ENCODE data around the gene ARHGDIG.

GRCh38 chr16:278863-279366 lies 1.5 kb upstream of the ARHGDIG start:
- TF ChIP-seq, protein P1, sequence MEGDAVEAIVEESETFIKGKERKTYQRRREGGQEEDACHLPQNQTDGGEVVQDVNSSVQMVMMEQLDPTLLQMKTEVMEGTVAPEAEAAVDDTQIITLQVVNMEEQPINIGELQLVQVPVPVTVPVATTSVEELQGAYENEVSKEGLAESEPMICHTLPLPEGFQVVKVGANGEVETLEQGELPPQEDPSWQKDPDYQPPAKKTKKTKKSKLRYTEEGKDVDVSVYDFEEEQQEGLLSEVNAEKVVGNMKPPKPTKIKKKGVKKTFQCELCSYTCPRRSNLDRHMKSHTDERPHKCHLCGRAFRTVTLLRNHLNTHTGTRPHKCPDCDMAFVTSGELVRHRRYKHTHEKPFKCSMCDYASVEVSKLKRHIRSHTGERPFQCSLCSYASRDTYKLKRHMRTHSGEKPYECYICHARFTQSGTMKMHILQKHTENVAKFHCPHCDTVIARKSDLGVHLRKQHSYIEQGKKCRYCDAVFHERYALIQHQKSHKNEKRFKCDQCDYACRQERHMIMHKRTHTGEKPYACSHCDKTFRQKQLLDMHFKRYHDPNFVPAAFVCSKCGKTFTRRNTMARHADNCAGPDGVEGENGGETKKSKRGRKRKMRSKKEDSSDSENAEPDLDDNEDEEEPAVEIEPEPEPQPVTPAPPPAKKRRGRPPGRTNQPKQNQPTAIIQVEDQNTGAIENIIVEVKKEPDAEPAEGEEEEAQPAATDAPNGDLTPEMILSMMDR (conservative IDR thresholded peaks at IDR 0.05; ENCODE audit: low read depth, low read length), result no peak
- TF ChIP-seq RAD21 (IDR thresholded peaks at IDR 0.05; ENCODE audit: low read length) (no peak), MXI1 (IDR thresholded peaks at IDR 0.05; ENCODE audit: borderline replicate concordance, low read depth, low read length) (no peak), RCOR1 (IDR thresholded peaks at IDR 0.05; ENCODE audit: insufficient replicate concordance, low read length) (no peak), POLR2A (IDR thresholded peaks at IDR 0.05; ENCODE audit: low read depth, low read length) (no peak), BHLHE40 (IDR thresholded peaks at IDR 0.05; ENCODE audit: low read depth, low read length) (no peak), CEBPB (IDR thresholded peaks at IDR 0.05; ENCODE audit: low read depth, low read length) (no peak), RFX5 (IDR thresholded peaks at IDR 0.05; ENCODE audit: low read depth, low read length) (no peak), MAZ (IDR thresholded peaks at IDR 0.05; ENCODE audit: borderline replicate concordance, low read depth, low read length) (no peak), CHD1 (IDR thresholded peaks at IDR 0.05; ENCODE audit: low read depth, low read length) (no peak), USF2 (IDR thresholded peaks at IDR 0.05; ENCODE audit: low read depth, low read length) (no peak), MAFK (IDR thresholded peaks at IDR 0.05; ENCODE audit: low read depth, low read length) (no peak)
